Breast epithelium (tissue), 3 donors: Measurements from ENCODE around the gene FAM47E.

Experiments used
- POLR2A ChIP-seq: fragments of 450-650 bp; IDR thresholded peaks from one replicate; pipeline ENCODE4 v1.6.1; 2016; ENCODE audit warnings: antibody characterized with exemption, mild to moderate bottlenecking, moderate library complexity
- TF ChIP-seq, protein P1 (sequence below), 3 donors: fragments of 450-650 bp; IDR thresholded peaks; one replicate each; pipeline ENCODE4 v1.5.1; 2016 to 2017; ENCODE audit warnings: antibody characterized with exemption in 3 of 3, mild to moderate bottlenecking in 3 of 3, moderate library complexity in 3 of 3

DNA sequence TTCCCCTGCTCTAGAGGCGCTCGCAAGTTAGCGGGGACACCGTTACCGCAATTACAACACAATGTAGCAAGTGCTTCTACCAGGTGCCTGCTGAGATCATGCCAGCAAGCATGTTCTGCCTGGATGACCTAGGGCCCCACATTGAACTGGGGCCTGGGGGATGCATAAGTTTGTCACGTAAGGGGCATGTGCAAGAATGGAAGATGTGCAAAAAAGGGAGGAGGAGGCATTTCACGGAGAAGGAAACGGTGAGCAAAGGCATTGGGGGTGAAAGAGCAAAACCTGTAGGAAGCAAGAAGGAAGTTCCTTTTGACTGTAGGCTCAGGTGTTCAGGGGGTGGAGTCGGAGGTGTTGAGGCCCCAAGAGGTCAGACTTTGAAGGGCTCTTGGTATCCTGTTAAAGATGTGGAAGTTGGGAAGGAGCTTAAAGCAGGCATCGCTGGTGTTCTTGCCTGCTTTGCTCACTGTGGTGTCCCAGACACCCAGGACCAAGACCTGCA lies 37.3 kb upstream of the FAM47E start:
- TF ChIP-seq, protein P1, sequence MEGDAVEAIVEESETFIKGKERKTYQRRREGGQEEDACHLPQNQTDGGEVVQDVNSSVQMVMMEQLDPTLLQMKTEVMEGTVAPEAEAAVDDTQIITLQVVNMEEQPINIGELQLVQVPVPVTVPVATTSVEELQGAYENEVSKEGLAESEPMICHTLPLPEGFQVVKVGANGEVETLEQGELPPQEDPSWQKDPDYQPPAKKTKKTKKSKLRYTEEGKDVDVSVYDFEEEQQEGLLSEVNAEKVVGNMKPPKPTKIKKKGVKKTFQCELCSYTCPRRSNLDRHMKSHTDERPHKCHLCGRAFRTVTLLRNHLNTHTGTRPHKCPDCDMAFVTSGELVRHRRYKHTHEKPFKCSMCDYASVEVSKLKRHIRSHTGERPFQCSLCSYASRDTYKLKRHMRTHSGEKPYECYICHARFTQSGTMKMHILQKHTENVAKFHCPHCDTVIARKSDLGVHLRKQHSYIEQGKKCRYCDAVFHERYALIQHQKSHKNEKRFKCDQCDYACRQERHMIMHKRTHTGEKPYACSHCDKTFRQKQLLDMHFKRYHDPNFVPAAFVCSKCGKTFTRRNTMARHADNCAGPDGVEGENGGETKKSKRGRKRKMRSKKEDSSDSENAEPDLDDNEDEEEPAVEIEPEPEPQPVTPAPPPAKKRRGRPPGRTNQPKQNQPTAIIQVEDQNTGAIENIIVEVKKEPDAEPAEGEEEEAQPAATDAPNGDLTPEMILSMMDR (IDR thresholded peaks at IDR 0.05), result no peak
- no peak for TF ChIP-seq POLR2A
